ENCODE data around the gene EML6.

DNA sequence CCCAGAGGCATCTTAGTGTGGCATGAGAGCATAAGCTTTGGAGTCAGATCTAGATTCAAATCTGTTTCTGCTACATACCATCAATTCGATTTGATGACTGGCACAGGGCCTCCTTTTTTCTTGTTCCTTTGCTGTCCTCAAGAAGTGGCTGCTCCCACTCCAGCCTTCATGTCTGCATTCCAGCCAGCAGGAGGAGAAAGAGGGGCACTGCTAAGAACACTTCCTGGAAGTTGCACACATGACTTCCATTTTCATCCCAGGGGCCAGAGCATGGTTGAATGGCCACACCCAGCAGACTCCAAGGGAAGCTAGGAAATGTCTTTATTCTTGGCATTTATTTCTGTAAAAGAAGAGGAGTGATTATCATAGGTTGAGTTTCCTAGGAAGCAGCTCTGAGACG lies 50.4 kb downstream of the EML6 start:
- TF ChIP-seq, protein P1, sequence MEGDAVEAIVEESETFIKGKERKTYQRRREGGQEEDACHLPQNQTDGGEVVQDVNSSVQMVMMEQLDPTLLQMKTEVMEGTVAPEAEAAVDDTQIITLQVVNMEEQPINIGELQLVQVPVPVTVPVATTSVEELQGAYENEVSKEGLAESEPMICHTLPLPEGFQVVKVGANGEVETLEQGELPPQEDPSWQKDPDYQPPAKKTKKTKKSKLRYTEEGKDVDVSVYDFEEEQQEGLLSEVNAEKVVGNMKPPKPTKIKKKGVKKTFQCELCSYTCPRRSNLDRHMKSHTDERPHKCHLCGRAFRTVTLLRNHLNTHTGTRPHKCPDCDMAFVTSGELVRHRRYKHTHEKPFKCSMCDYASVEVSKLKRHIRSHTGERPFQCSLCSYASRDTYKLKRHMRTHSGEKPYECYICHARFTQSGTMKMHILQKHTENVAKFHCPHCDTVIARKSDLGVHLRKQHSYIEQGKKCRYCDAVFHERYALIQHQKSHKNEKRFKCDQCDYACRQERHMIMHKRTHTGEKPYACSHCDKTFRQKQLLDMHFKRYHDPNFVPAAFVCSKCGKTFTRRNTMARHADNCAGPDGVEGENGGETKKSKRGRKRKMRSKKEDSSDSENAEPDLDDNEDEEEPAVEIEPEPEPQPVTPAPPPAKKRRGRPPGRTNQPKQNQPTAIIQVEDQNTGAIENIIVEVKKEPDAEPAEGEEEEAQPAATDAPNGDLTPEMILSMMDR (conservative IDR thresholded peaks at IDR 0.05; ENCODE audit: low read length), result no peak
- TF ChIP-seq EZH2phosphoT487 (IDR thresholded peaks at IDR 0.05; ENCODE audit: borderline replicate concordance), result no peak
